Heart left ventricle (tissue), 16 donors: ENCODE results near the gene SPDL1. TPM values are rescaled to one million over a fixed set of nuclear protein-coding genes. Genes with fewer than 3 reads are reported as not detected.

Experiments used
- ATAC-seq, 4 donors: fragments of 200-7000 bp; cut with Tn5 transposase; one replicate each; pipeline ENCODE4 v1.9.1; 2020 to 2022; ENCODE audit warnings: moderate library complexity in 4 of 4, mild to moderate bottlenecking in 3 of 4, moderate number of reproducible peaks in 1 of 4
- DNase-seq, 5 donors: peaks; one replicate each; pipeline ENCODE4 v3.0.0-alpha.2; 2020
- H3K27ac ChIP-seq, 12 donors: fragments of 200-600 bp; sonication (generic) in 4 of 12; one replicate each; pipeline versions ENCODE4 v1.5.0 to v1.8.0; 2016 to 2022; ENCODE audit warnings: mild to moderate bottlenecking in 2 of 12
- H3K27me3 ChIP-seq, 9 donors: fragments of 200-600 bp; sonication (generic) in 2 of 9; one replicate each; pipeline versions ENCODE4 v1.5.1 to v1.8.0; 2016 to 2022; ENCODE audit warnings: mild to moderate bottlenecking in 3 of 9
- H3K36me3 ChIP-seq, 9 donors: fragments of 200-600 bp; sonication (generic) in 2 of 9; one replicate each; pipeline versions ENCODE4 v1.5.0 to v1.8.0; 2018 to 2022; ENCODE audit warnings: mild to moderate bottlenecking in 2 of 9
- H3K4me1 ChIP-seq, 12 donors: fragments of 200-600 bp; sonication (generic) in 4 of 12; one replicate each; pipeline versions ENCODE4 v1.5.0 to v1.8.0; 2016 to 2022; ENCODE audit warnings: mild to moderate bottlenecking in 3 of 12
- H3K4me3 ChIP-seq, 12 donors: fragments of 200-600 bp; sonication (generic) in 4 of 12; one replicate each; pipeline versions ENCODE4 v1.5.0 to v1.8.0; 2017 to 2022; ENCODE audit warnings: mild to moderate bottlenecking in 9 of 12, moderate library complexity in 4 of 12
- H3K9me3 ChIP-seq, 12 donors: fragments of 200-600 bp; sonication (generic) in 4 of 12; one replicate each; pipeline versions ENCODE4 v1.5.0 to v1.8.0; 2016 to 2022; ENCODE audit warnings: mild to moderate bottlenecking in 1 of 12
- CTCF ChIP-seq, 12 donors: fragments of 200-600 bp; sonication (generic) in 4 of 12; IDR thresholded peaks; one replicate each; pipeline versions ENCODE4 v1.5.0 to v1.8.0; 2018 to 2022; ENCODE audit warnings: antibody characterized with exemption in 12 of 12, mild to moderate bottlenecking in 5 of 12
- POLR2A ChIP-seq, 2 donors: fragments of 450-650 bp; IDR thresholded peaks; one replicate each; pipeline ENCODE4 v1.6.1; 2017; ENCODE audit warnings: antibody characterized with exemption in 2 of 2, mild to moderate bottlenecking in 2 of 2, moderate library complexity in 2 of 2
- WGBS, 4 donors: extraction: QIAGEN DNeasy Blood & Tissue Kit in 2 of 4; methylation state at CpG; one replicate each; pipeline versions ENCODE4 v1.1.5 to v1.1.7; 2013 to 2018; 5-methylcytosine and 5-hydroxymethylcytosine counted together
- intact Hi-C, 10 donors: fragments of 100-400 bp; cut with DNase I; formaldehyde crosslinking; loops; one replicate each; pipeline versions ENCODE4 v1.11.1 to v1.14.2; 2022
- polyA plus RNA-seq, 2 donors: library from polyadenylated mRNA; stranded (reverse); fragments of 200-250 nt; gene quantifications; one replicate each; pipeline ENCODE4 v1.2.3, GENCODE V29; 2013
- total RNA-seq, 9 donors: library from RNA; depleted of rRNA in 2 of 9; stranded (reverse); fragments of >200 nt in 2 of 9; fragmentation: NEBNext Ultra II Directional in 3 of 9; extraction: Animal tissue kit (Norgen Biotek cat#: 25700) in 3 of 9; gene quantifications; one replicate each; pipeline versions ENCODE4 v1.1.0 to v1.2.4, GENCODE V29; 2016 to 2023
- donor health status: ischemic (EF 13 %, LVEDD 7.1; RV severe dilation, severe dysfunction).
- donor health status: healthy with polysubstance abuse.
- donor health status: DM: no; HTN: yes; CAD: no.
- donor health status: DM: no; HTN: no; CAD: no.
- donor health status: ischemic (EF 25% LVEDD 6.9; RV normal size, moderate dysfunction).
- donor health status: ischemic (EF 25% LVEDD 5.7; RV mildly dilated, moderate dysfunction).
- donor health status: healthy.
- donor health status: DM: yes; HTN: yes; CAD: no.
- donor health status: ischemic (EF 35%, LVEDD 5.7; RV mildly dilated, moderate dysfunction).
- donor health status: nonischemic (EF 11% LVEDD 7.7; RV severe dilation, severe dysfunction).
- donor health status: DM: yes; HTN: yes; CAD: no.
- donor health status: PGD.
- donor health status: ischemic (EF 29% LVEDD 5.4; RV normal size, mild dysfunction).
- donor health status: nonischemic (EF 23%, LVEDD 6.1; RV moderate dilation, normal function).

The SPDL1 gene
- total and polyA plus RNA-seq, 11 donors = 2.2 to 7.0 (median 5.0) TPM

GRCh38 chr5:169546346-169546745 is 37.2 kb upstream of the SPDL1 start:
- peaks cover 0 to 21% (median 6%) of the 10 kb centered on the region in 9 donors for H3K27me3 ChIP-seq

GRCh38 chr5:169547508-169547907 is 36.1 kb upstream of the SPDL1 start:
- Histone ChIP-seq H3K9me3 (no peaks in the 10 kb centered on the region), H3K36me3 (no peaks in the 10 kb centered on the region), H3K4me3 (no peak overlapping the region), H3K4me1 (no peaks in the 10 kb centered on the region), H3K27me3 (peaks cover 0 to 29% (median 6%) of the 10 kb centered on the region in 9 donors), H3K27ac (no peak overlapping the region)
- WGBS, 4 donors = 17 to 36% (median 29%) methylated on average over 3 of the region's 3 CpGs
- DNase-seq (no peak), ATAC-seq (peak in 1 of 4 donors; percentile 59)
- intact Hi-C loops = loop anchor here (5.0 to 10.0 kb wide), 8 partner anchors 233 to 863 kb away; partner anchors contain the start of gene SLIT3 (in 2 of the 10)
- TF ChIP-seq CTCF (IDR thresholded peaks at IDR 0.05) (no peak), POLR2A (IDR thresholded peaks at IDR 0.05) (no peak)

More at GRCh38 chr5:169546346-169546745, 37.2 kb upstream of the SPDL1 start:
- TF ChIP-seq POLR2A (IDR thresholded peaks at IDR 0.05) = no peak
- TF ChIP-seq CTCF (IDR thresholded peaks at IDR 0.05) = no peak
- DNase-seq (no peak), ATAC-seq (no peak)
- intact Hi-C loops = loop anchor here (5.0 to 10.0 kb wide), 8 partner anchors 232 to 862 kb away; partner anchors contain the start of gene SLIT3 (in 2 of the 10)
- peaks cover 0 to 11% (median 0%) of the 10 kb centered on the region in 12 donors for H3K9me3 ChIP-seq
- H3K27ac ChIP-seq = no peak overlapping the region
- H3K4me3 ChIP-seq = no peak overlapping the region
- 84 to 91% (median 86%) methylated on average over 3 of the region's 3 CpGs for WGBS, 4 donors
- no peaks in the 10 kb centered on the region for H3K36me3 ChIP-seq
- H3K4me1 ChIP-seq = no peaks in the 10 kb centered on the region

- Histone ChIP-seq H3K4me3 (no peak overlapping the region), H3K36me3 (no peaks in the 10 kb centered on the region), H3K27me3 (peaks cover 0 to 29% (median 6%) of the 10 kb centered on the region in 9 donors), H3K4me1 (no peaks in the 10 kb centered on the region), H3K27ac (no peak overlapping the region), H3K9me3 (no peaks in the 10 kb centered on the region)
- no peak for DNase-seq
- intact Hi-C loops = loop anchor here (2.0 to 10.0 kb wide), 9 partner anchors 234 to 864 kb away; partner anchors contain the start of gene SLIT3 (in 2 of the 10)
- WGBS, 4 donors = 9 to 16% (median 11%) methylated on average over 1 of the region's 1 CpG
- ATAC-seq = peak in 3 of 4 donors; percentile 74 to 87 (median 79)
- no peak for TF ChIP-seq POLR2A (IDR thresholded peaks at IDR 0.05)
- peak in 11 of 12 donors; percentile 18 to 61 (median 50) for TF ChIP-seq CTCF (IDR thresholded peaks at IDR 0.05)
These were observed 35.3 kb upstream of the SPDL1 start for GRCh38 chr5:169548315-169548714.

GRCh38 chr5:169549453-169550100 is 34.0 kb upstream of the SPDL1 start:
- TF ChIP-seq CTCF (IDR thresholded peaks at IDR 0.05) = no peak
- no peak for TF ChIP-seq POLR2A (IDR thresholded peaks at IDR 0.05)
- Histone ChIP-seq H3K27me3 (peaks cover 0 to 29% (median 6%) of the 10 kb centered on the region in 9 donors), H3K4me3 (no peak overlapping the region), H3K36me3 (no peaks in the 10 kb centered on the region), H3K4me1 (no peaks in the 10 kb centered on the region), H3K9me3 (peaks cover 0 to 4% (median 0%) of the 10 kb centered on the region in 12 donors), H3K27ac (no peak overlapping the region)
- DNase-seq = no peak
- no peak for ATAC-seq
- 36 to 43% (median 41%) methylated on average over 1 of the region's 1 CpG for WGBS, 4 donors
- intact Hi-C loops = loop anchor here (2.0 to 10.0 kb wide), 9 partner anchors 235 to 865 kb away; partner anchors contain the start of gene SLIT3 (in 2 of the 10)
